Measurements from ENCODE around the gene EREG.

EREG gene

GRCh38 chr4:74408639-74409038 lies 43.7 kb downstream of the EREG start:
- no peak for TF ChIP-seq CTCF (conservative IDR thresholded peaks at IDR 0.05; ENCODE audit: low read length)
- no peak overlapping the region for H3K4me3 ChIP-seq (ENCODE audit: low read length)
- no peak for DNase-seq (ENCODE audit: low read depth)

DNA sequence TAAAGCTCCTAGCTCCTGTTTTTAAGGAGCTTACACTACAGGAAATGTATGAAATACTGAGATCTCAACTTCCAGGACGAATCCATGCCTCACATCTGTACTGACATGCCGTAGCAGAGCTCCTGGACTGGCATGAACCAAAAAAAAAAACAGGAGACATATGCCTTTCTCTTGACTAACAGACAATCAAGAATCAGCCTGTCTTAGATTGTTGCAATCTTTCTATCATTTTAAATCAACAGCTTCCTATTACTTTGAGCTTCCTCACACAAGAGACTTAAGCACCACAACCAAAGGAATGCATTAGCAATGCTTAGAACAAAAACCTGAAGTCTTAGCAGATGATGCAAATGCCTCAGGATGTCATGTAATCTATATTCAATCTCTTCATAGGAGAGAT lies 45.3 kb downstream of the EREG start:
- DNase-seq (ENCODE audit: low read depth) = peak; percentile 36

DNA sequence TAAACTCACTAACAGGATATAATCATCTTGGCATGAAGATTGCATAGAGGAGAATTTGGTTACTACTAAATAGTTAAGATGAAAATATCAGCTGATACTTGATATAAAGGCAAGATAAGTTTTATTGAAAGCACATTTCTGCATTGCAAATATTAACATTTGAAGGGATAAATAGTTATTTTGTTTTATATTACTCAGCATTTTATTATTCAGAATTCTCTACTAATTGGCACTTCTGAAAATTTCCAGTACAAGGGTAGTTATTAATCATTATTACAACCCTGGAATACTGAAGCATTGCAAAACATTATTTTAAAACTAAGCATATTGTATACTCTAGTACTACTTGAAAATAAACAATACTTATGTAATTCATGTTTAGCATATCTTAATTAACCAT lies 47.3 kb downstream of the EREG start:
- TF ChIP-seq CTCF (conservative IDR thresholded peaks at IDR 0.05; ENCODE audit: low read length) = no peak
- no peak for DNase-seq (ENCODE audit: low read depth)

More for the DNA sequence above, 45.3 kb downstream of the EREG start:
- no peak for TF ChIP-seq CTCF (conservative IDR thresholded peaks at IDR 0.05; ENCODE audit: low read length)
- no peak overlapping the region for H3K4me3 ChIP-seq (ENCODE audit: low read length)

GRCh38 chr4:74413265-74413664 lies 48.3 kb downstream of the EREG start:
- TF ChIP-seq CTCF (conservative IDR thresholded peaks at IDR 0.05; ENCODE audit: low read length) = no peak
- no peak for DNase-seq (ENCODE audit: low read depth)
- no peak overlapping the region for H3K4me3 ChIP-seq (ENCODE audit: low read length)

More for the DNA sequence above, 47.3 kb downstream of the EREG start:
- H3K4me3 ChIP-seq (ENCODE audit: low read length) = no peak overlapping the region

DNA sequence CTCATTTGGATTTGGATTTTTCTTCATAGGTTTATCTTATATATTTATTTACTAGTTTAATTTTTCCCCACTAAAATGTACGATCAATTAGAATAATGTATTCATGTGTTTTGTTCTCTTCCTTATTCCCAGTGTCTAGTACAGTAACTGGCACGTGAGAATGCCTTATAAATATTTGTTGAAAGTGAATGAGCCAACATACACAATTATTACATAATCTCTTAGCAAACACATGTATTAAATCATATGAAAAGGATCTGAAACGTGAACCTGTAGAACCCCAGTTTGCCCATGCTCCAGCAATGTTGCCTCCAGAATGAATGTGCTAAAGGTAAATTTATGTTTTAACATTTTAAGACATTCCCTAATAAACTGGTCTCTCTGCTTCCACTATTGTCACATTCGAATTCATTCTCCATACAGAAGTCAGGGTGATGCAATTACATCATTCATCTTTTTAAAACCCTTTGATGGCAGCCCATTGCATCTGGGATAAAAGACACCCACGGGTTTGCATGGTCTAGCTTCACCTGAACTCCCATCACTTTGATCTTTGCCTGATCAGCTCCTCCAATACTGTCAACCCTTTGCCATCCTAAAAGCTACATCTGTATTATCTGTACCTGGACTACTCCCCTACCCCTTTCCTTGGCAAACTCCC lies 49.3 kb downstream of the EREG start:
- no peak overlapping the region for H3K4me3 ChIP-seq (ENCODE audit: low read length)
- no peak for DNase-seq (ENCODE audit: low read depth)
- no peak for TF ChIP-seq CTCF (conservative IDR thresholded peaks at IDR 0.05; ENCODE audit: low read length)

DNA sequence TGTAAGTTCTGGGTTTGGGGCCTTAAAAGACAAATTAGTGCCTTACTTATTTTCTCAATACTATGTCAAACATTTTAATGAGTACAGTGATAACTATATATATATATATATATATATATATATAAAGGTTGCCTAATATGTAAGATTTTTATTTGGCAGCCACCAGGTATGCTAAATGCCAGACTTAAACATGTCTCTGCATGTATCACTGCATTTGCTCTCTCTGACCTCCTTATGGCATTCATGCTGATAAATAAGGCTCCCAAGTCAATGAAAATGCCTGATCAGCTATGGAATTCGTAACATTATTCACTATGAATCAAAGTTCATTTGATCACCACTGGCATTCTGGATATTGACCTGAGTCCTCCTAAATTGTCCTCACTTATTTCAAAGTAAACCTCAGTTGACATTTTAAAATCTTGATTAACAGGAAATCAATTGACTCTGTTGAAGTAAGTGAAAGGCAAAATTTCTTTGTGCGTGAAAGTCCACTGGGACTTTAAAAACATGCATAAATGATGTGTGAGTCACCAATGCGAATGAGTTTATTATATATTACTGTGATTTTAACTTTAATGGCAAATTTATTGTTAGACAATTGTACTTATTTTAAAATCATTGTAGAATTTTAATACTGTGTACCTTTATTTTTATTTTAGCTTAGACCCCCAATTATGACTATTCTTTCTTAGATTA lies 50.8 kb downstream of the EREG start:
- H3K4me3 ChIP-seq (ENCODE audit: low read length) = no peak overlapping the region
- no peak for TF ChIP-seq CTCF (conservative IDR thresholded peaks at IDR 0.05; ENCODE audit: low read length)
- DNase-seq (ENCODE audit: low read depth) = no peak

DNA sequence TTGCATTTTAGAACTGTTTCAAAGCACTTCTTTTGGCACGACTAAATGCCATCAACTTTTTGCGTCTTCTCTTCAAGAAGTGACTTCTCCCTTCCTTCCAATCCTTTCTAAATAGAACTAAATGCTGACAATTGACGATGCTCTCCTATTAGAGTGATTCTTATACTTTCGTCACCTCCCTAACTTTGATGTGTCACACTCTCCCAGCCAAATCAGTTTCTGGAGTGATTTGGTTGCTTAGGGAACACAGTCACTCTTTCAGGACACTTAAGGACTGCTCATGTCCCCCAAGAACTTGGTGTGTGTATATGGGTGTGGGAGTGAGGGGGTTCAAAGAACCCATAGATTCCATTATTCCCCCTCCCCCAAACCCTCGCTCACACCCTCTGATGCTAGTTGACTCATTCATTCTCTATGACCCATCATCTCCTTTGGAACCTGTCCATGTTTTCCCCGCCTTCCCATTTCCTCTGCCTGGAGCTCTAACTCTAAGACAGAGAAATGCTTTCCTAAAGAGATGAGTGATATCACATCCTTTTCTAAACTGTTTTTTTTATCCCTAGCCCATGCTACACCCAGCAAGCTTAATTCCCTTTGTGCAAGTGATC lies 53.2 kb downstream of the EREG start:
- DNase-seq (ENCODE audit: low read depth) = peak; percentile 58
- H3K4me3 ChIP-seq (ENCODE audit: low read length) = no peak overlapping the region
- TF ChIP-seq CTCF (conservative IDR thresholded peaks at IDR 0.05; ENCODE audit: low read length) = no peak
